Small intestine (tissue), 7 donors: ENCODE results near the gene MYLK4. TPM values are rescaled to one million over a fixed set of nuclear protein-coding genes. Genes with fewer than 3 reads are reported as not detected.

Experiments used
- DNase-seq, 2 donors: peaks; one replicate each; pipeline versions ENCODE4 v3.0.0 to v3.0.0-alpha.2; 2013
- FAIRE-seq: peaks from 2 replicates; lab custom pipeline; 2012; peaks lifted over from hg19 to GRCh38; lab: Jason Lieb, UNC
- H3K27ac ChIP-seq, 3 donors: one replicate each; pipeline ENCODE4 v1.5.1; 2013; ENCODE audit warnings: low read length in 2 of 3, mild to moderate bottlenecking in 2 of 3, control low read depth in 1 of 3, inconsistent platforms in 1 of 3, low read depth in 1 of 3, moderate library complexity in 1 of 3
- H3K27me3 ChIP-seq, 3 donors: one replicate each; pipeline ENCODE4 v1.6.1; 2013; ENCODE audit warnings: low read length in 3 of 3, inconsistent platforms in 1 of 3; ENCODE audit not compliant: control insufficient read depth in 3 of 3, insufficient read depth in 3 of 3
- H3K36me3 ChIP-seq, 3 donors: one replicate each; pipeline ENCODE4 v1.6.1; 2013; ENCODE audit warnings: low read length in 3 of 3, inconsistent platforms in 1 of 3, low read depth in 1 of 3, mild to moderate bottlenecking in 1 of 3, moderate library complexity in 1 of 3; ENCODE audit not compliant: control insufficient read depth in 3 of 3, insufficient read depth in 2 of 3
- H3K4me1 ChIP-seq, 3 donors: one replicate each; pipeline ENCODE4 v1.6.1; 2013; ENCODE audit warnings: low read length in 2 of 3, inconsistent platforms in 1 of 3, low read depth in 1 of 3, mild to moderate bottlenecking in 1 of 3, moderate library complexity in 1 of 3; ENCODE audit not compliant: control insufficient read depth in 3 of 3, insufficient read depth in 2 of 3
- H3K4me3 ChIP-seq, 3 donors: one replicate each; pipeline ENCODE4 v1.5.1; 2013; ENCODE audit warnings: low read length in 3 of 3, control low read depth in 1 of 3, inconsistent platforms in 1 of 3, low read depth in 1 of 3, mild to moderate bottlenecking in 1 of 3, moderate library complexity in 1 of 3
- H3K9me3 ChIP-seq, 2 donors: one replicate each; pipeline ENCODE4 v1.6.1; 2013; ENCODE audit warnings: low read depth in 1 of 2, low read length in 1 of 2; ENCODE audit not compliant: control insufficient read depth in 2 of 2, insufficient read depth in 1 of 2
- WGBS, 3 donors: extraction: QIAGEN DNeasy Blood & Tissue Kit; methylation state at CpG; one replicate each; pipeline ENCODE4 v1.1.7; 2013; 5-methylcytosine and 5-hydroxymethylcytosine counted together
- polyA plus RNA-seq, 4 donors: library from polyadenylated mRNA; stranded (reverse) in 3 of 4; unstranded in 1 of 4; fragments of 200-250 nt in 3 of 4; fragments of 120-200 nt in 1 of 4; gene quantifications; one replicate each; pipeline versions ENCODE4 v1.2.1 to v1.2.3, GENCODE V29; 2013
- donor health status: healthy with polysubstance abuse.
- donor health status: control.
- donor health status: control.
- donor health status: Bipolar disorder and iron deficiency.
- donor health status: healthy.

Gene MYLK4
- polyA plus RNA-seq, 4 donors, result under 0.01 to 0.37 (median 0.32) TPM

DNA sequence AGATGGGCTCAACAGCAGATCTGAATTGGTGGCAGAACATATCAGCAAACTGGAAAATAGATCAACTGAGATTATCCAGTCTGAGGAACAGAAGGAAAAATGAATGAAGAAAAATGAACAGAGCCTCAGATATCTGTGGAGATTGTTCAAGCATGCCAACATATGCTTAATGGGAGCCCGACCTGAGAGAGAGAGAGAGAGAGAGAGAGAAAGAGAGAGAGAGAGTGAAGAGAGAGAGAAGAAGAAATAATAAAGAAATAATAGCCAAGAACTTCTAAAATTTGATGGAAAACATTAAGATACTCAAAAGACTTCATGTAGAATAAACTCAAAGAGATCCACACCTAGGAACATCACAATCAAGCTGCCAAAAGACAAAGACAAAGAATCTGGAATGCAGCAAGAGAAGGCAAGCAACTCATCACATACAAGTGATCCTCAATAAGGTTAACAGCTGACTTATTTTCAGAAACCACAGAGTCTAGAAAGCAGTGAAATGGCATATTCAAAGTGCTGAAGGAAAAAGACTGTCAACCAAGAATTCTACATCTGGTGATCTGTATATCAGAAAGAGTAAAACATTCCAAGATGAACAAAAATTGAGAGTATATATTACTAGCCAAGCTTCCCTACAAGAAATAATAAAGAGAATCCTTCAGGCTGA, 97.2 kb downstream of the MYLK4 start:
- Histone ChIP-seq H3K36me3 (no peaks in the 10 kb centered on the region), H3K4me3 (no peak overlapping the region), H3K27ac (no peak overlapping the region), H3K27me3 (no peaks in the 10 kb centered on the region), H3K4me1 (no peaks in the 10 kb centered on the region), H3K9me3 (no peaks in the 10 kb centered on the region)
- FAIRE-seq (no peak), DNase-seq (no peak)
- WGBS, 3 donors, result 76 to 94% (median 91%) methylated on average over 1 of the region's 1 CpG

DNA sequence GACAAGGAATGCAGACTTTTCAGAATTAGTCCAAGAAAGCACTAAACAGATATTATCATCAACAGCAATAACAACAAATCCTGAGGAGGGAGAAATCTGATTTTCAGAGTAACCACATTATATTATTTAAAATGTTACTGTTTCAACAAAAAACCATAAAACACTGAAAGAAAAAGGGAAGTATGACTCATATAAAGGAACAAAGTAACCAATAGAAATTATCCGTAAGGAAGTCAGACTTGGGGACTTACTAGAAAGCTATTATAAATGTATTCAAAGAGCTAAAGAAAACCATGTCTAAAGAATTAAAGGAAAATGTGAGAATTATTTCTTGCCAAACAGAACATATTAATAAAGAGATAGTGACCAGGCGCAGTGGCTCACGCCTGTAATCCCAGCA, 98.1 kb downstream of the MYLK4 start:
- no peaks in the 10 kb centered on the region for H3K36me3 ChIP-seq
- 74 to 92% (median 91%) methylated on average over 3 of the region's 3 CpGs for WGBS, 3 donors
- no peak overlapping the region for H3K4me3 ChIP-seq
- no peaks in the 10 kb centered on the region for H3K9me3 ChIP-seq
- FAIRE-seq (no peak), DNase-seq (no peak)
- no peaks in the 10 kb centered on the region for H3K4me1 ChIP-seq
- no peak overlapping the region for H3K27ac ChIP-seq
- no peaks in the 10 kb centered on the region for H3K27me3 ChIP-seq

DNA sequence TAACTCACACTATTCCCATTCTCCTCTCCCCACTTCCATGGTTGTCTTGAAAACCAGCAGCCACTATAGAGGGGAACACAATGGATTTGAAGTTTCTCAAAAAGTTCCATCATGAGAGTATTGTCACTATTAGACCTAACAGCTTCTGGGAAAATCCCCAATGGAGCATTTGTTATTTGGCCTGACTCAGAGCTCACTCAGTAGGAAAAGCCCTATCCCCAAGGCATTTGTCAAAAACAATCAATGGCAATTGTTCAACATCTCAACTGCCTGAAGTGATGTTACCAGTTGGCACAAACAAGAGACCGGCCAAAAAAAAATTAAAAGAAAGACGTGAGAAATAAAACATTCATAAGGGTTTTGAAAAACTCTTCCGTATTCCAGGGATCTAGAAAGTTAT, 98.8 kb downstream of the MYLK4 start:
- no peaks in the 10 kb centered on the region for H3K27me3 ChIP-seq
- DNase-seq (no peak), FAIRE-seq (no peak)
- H3K9me3 ChIP-seq, result no peaks in the 10 kb centered on the region
- WGBS, 3 donors, result 88 to 96% (median 94%) methylated on average over 3 of the region's 3 CpGs
- H3K4me3 ChIP-seq, result no peak overlapping the region
- no peaks in the 10 kb centered on the region for H3K4me1 ChIP-seq
- H3K27ac ChIP-seq, result no peak overlapping the region
- no peaks in the 10 kb centered on the region for H3K36me3 ChIP-seq

DNA sequence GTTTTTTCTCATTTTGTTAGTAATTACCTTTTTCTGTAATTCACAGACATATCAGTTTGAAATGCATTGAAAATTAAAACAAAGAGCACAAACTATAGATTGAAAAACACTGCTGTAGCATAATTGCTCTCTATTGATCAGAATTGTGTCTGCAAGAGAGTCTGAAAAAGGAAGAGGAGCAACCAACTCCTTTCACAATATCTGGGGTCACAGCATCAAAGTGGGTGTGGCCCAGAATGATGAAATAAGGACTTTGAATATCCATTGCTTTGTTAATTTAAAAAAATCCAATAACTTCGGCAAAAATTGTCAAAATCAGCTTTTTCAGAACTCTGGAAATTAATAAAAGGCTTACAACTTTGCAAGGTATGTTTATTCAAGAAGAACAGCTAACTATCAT, 99.2 kb downstream of the MYLK4 start:
- Histone ChIP-seq H3K4me3 (no peak overlapping the region), H3K36me3 (no peaks in the 10 kb centered on the region), H3K4me1 (no peaks in the 10 kb centered on the region), H3K27ac (no peak overlapping the region), H3K9me3 (no peaks in the 10 kb centered on the region), H3K27me3 (no peaks in the 10 kb centered on the region)
- no peak for FAIRE-seq
- no peak for DNase-seq
- 74 to 80% (median 76%) methylated on average over 1 of the region's 1 CpG for WGBS, 3 donors

DNA sequence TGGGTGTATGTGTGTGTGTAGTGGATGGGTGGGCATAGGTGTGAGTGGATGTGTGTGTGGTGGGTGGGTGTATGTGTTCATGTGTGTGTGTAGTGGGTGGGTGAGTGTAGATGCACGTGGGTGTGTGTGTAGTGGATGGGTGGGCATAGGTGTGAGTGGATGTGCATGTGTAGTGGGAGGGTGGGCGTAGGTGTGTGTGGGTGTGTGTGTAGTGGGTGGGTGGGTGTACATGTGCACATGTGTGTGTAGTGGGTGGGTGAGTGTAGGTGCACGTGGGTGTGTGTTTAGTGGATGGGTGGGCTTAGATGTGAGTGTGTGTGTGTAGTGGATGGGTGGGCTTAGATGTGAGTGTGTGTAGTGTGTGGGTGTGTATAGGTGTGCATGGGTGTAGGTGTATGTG, 104.4 kb downstream of the MYLK4 start:
- H3K9me3 ChIP-seq, result no peaks in the 10 kb centered on the region
- DNase-seq, result no peak
- FAIRE-seq, result no peak
- peaks cover 0 to 8% (median 4%) of the 10 kb centered on the region in 3 donors for H3K27me3 ChIP-seq
- no peaks in the 10 kb centered on the region for H3K4me1 ChIP-seq
- H3K27ac ChIP-seq, result no peak overlapping the region
- no peak overlapping the region for H3K4me3 ChIP-seq
- no peaks in the 10 kb centered on the region for H3K36me3 ChIP-seq
- 76 to 88% (median 83%) methylated on average over 3 of the region's 3 CpGs for WGBS, 3 donors

DNA sequence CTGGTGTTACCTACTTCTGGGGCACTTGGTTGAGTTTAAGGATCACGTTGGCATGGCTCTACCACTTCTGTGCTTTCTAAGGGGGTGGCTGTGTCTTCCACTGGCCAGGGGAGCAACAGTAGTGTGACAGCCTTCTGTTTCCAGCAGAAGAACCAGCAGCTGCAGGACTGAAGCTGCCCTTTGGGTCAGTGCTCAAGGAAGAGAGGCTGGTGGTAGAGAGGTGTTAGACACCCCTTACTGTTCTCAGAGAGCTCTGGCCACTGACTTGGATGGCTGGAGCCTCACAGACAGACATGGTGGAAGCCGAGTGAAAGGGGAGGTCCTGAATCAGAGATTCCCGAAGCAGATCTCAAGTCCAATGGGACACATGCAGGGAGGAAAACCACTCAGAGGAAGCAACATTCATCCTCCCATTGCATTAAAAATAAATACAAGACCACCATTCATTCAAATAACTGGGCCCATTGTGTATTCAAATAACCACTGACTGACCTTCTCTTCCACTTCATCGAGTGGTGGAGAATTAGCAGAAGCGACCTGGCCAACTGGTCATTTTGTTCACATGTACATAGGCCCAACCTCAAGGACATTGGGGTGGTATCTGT, 106.7 kb downstream of the MYLK4 start:
- no peak overlapping the region for H3K4me3 ChIP-seq
- 84 to 87% (median 86%) methylated on average over 5 of the region's 5 CpGs for WGBS, 3 donors
- no peak for FAIRE-seq

DNA sequence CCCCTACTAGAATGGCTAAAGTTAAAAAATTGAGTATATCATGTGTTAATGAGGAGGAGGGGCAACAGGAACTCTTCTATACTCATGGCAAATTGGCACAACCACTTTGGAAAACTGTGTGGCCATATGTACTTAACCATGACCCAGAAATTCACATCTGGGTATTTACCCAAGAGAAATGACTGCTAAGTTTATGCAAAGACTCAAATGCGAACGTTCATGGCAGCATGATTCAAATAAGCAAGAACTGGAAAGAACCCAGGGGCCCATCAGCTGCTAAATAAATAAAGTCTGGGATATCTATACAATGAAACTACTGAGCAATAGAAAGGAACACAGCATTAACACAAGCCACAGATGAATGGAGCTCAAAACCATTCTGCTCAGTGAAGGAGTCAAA, 107.6 kb downstream of the MYLK4 start:
- Histone ChIP-seq H3K9me3 (no peaks in the 10 kb centered on the region), H3K4me3 (no peak overlapping the region), H3K4me1 (no peaks in the 10 kb centered on the region), H3K36me3 (no peaks in the 10 kb centered on the region), H3K27ac (no peak overlapping the region), H3K27me3 (peaks cover 0 to 8% (median 4%) of the 10 kb centered on the region in 3 donors)
- no peak for FAIRE-seq
- 63 to 80% (median 70%) methylated on average over 2 of the region's 2 CpGs for WGBS, 3 donors
- DNase-seq, result no peak

More for the DNA sequence above, 106.7 kb downstream of the MYLK4 start:
- no peaks in the 10 kb centered on the region for H3K9me3 ChIP-seq
- no peaks in the 10 kb centered on the region for H3K4me1 ChIP-seq
- H3K27me3 ChIP-seq, result peaks cover 0 to 8% (median 4%) of the 10 kb centered on the region in 3 donors
- H3K27ac ChIP-seq, result no peak overlapping the region
- H3K36me3 ChIP-seq, result no peaks in the 10 kb centered on the region
- no peak for DNase-seq

DNA sequence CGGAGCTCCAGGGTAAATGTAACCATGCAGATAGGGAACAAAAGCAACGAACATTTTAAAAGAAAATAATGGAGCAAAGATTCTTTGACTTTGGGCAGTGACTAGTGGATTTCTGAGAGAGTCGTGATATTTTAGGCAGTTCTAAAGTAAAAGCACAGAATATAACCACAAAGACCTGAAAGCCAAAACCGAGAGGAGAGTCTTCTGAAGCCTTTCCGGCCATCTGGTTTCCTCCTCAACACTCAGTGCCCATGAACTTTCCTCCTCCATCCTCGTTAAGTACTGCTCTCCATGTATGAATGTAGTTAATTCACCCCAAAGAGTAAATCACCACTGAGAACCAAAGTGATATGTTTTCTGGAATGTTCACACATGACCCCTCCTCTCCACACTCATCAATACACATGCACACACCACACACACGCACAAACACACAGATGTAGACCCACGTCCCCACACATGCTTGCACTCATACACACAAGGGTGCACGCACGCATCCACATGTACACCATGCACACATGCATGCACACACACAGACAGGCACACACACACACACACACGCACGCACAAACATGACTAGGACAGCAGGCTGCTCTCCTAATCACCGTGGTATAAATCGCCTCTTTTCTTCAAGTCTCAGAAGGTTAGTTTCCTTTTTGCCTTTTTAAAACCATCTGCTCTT, 109.5 kb downstream of the MYLK4 start:
- WGBS, 3 donors, result 73 to 75% (median 73%) methylated on average over 14 of the region's 14 CpGs
- no peak for FAIRE-seq
- no peak overlapping the region for H3K27ac ChIP-seq
- H3K4me3 ChIP-seq, result no peak overlapping the region
- no peaks in the 10 kb centered on the region for H3K4me1 ChIP-seq
- H3K36me3 ChIP-seq, result no peaks in the 10 kb centered on the region
- peaks cover 0 to 9% (median 8%) of the 10 kb centered on the region in 3 donors for H3K27me3 ChIP-seq
- DNase-seq, result no peak
- no peaks in the 10 kb centered on the region for H3K9me3 ChIP-seq
